Measurements from ENCODE around the gene LPCAT1.

DNA sequence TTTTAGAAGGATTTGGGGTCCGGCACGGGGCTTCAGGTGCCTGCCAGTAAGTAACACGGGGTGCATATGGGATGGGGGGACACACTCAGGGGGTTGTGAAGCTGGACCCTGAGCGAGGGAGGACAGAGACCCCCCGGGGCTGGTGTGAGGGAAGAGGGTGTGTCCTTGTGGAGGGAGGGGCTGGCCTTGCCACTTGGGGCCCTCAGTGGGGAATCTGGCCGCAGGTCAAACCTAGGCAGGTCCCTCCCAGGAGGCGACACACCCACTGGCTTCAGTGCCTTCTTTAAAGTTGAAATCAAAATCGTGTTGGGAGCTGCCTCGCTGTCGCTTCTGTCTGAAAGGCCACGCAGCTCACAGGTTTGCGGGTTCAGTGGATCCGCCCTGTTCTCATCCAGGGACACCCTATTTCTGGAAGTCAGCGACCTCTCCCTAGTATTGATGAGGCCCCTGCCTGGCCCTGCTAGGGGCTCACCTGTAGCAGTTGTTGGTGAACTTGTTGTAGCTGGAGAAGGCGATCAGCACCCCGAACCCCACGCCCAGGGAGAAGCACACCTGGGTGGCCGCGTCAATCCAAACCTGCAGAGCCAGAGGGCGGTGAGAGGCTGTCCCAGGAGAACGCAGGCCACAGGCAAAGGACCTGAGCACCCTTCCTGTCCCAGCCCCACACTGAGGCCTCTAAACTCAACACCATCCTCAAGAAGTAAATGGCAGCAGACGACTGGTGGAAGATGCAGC, 108.0 kb downstream of the LPCAT1 start:
- TF ChIP-seq, protein P1, sequence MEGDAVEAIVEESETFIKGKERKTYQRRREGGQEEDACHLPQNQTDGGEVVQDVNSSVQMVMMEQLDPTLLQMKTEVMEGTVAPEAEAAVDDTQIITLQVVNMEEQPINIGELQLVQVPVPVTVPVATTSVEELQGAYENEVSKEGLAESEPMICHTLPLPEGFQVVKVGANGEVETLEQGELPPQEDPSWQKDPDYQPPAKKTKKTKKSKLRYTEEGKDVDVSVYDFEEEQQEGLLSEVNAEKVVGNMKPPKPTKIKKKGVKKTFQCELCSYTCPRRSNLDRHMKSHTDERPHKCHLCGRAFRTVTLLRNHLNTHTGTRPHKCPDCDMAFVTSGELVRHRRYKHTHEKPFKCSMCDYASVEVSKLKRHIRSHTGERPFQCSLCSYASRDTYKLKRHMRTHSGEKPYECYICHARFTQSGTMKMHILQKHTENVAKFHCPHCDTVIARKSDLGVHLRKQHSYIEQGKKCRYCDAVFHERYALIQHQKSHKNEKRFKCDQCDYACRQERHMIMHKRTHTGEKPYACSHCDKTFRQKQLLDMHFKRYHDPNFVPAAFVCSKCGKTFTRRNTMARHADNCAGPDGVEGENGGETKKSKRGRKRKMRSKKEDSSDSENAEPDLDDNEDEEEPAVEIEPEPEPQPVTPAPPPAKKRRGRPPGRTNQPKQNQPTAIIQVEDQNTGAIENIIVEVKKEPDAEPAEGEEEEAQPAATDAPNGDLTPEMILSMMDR (IDR thresholded peaks at IDR 0.05), result no peak
- no peak for TF ChIP-seq POLR2A (IDR thresholded peaks at IDR 0.05)

Data from lower leg skin (tissue), 3 donors.